ENCODE results near the gene RNPEP. TPM values are rescaled to one million over a fixed set of nuclear protein-coding genes. Genes with fewer than 3 reads are reported as not detected.
A peak's percentile ranks its signal among the peaks of the same experiment; 100 is the strongest.
"Not testable (repeated sequence)": the region's sequence is repeated elsewhere in the genome, so short reads cannot be mapped to it uniquely, and the experiment has no call there.

RNPEP gene
- total RNA-seq, 1 experiment from 2014 or later = 108 TPM

GRCh38 chr1:202049129-202049528 lies 66.7 kb downstream of the RNPEP start:
- H2AFZ ChIP-seq = no peak overlapping the region
- no peaks in the 10 kb centered on the region for H3K9me3 ChIP-seq (ENCODE audit: insufficient read depth, low read depth)
- no peaks in the 10 kb centered on the region for H4K20me1 ChIP-seq (ENCODE audit: insufficient read depth)
- intact Hi-C loops (cut with micrococcal nuclease; ENCODE audit: unreplicated experiment) = no loop called here
- H3K9me2 ChIP-seq (ENCODE audit: insufficient read depth) = no peaks in the 10 kb centered on the region
- POLR2A ChIA-PET (ENCODE audit: unreplicated experiment) = interaction anchor here (0.6 to 1.1 kb wide), 3 partner anchors 11 to 63 kb away, joined by 4 to 9 read pairs (median 6); no protein-coding TSS in a partner anchor
- H3K4me3 ChIP-seq = no peak overlapping the region
- TF ChIP-seq CTCF (conservative IDR thresholded peaks at IDR 0.05) (no peak), EZH2 (IDR thresholded peaks at IDR 0.05; ENCODE audit: low read depth) (no peak)
- no peaks in the 10 kb centered on the region for H3K36me3 ChIP-seq (ENCODE audit: low read depth)
- H3K79me2 ChIP-seq (ENCODE audit: low read depth) = no peaks in the 10 kb centered on the region
- DNase-seq = no peak
- CTCF ChIA-PET = interaction anchor here (0.6 kb wide), 1 partner anchor 50 kb away, joined by 20 read pairs; no protein-coding TSS in a partner anchor
- no peak overlapping the region for H3K4me2 ChIP-seq
- peak overlapping the region; percentile 98 for H3K27ac ChIP-seq
- H3K27me3 ChIP-seq (ENCODE audit: insufficient read depth, low read depth) = no peaks in the 10 kb centered on the region
- no TSS peak for BruUV-seq (replicated peaks)
- peaks cover 58% of the 10 kb centered on the region for H3K4me1 ChIP-seq (replicated peaks; ENCODE audit: insufficient read depth)
- H3F3A ChIP-seq (ENCODE audit: insufficient read depth, low read depth) = peaks cover 48% of the 10 kb centered on the region

GRCh38 chr1:202054094-202054493 lies 71.6 kb downstream of the RNPEP start:
- no peak overlapping the region for H3K27ac ChIP-seq
- TF ChIP-seq CTCF (conservative IDR thresholded peaks at IDR 0.05) (no peak), EZH2 (IDR thresholded peaks at IDR 0.05; ENCODE audit: low read depth) (no peak)
- CTCF ChIA-PET = interaction anchor here (0.7 kb wide), 1 partner anchor 495 kb away, joined by 3 read pairs; no protein-coding TSS in a partner anchor
- DNase-seq = no peak
- H2AFZ ChIP-seq = no peak overlapping the region
- no peaks in the 10 kb centered on the region for H3K27me3 ChIP-seq (ENCODE audit: insufficient read depth, low read depth)
- intact Hi-C loops (cut with micrococcal nuclease; ENCODE audit: unreplicated experiment) = no loop called here
- H3K4me1 ChIP-seq (replicated peaks; ENCODE audit: insufficient read depth) = peaks cover 46% of the 10 kb centered on the region
- H3K36me3 ChIP-seq (ENCODE audit: low read depth) = no peaks in the 10 kb centered on the region
- H3K79me2 ChIP-seq (ENCODE audit: low read depth) = no peaks in the 10 kb centered on the region
- peaks cover 43% of the 10 kb centered on the region for H3F3A ChIP-seq (ENCODE audit: insufficient read depth, low read depth)
- no peaks in the 10 kb centered on the region for H3K9me2 ChIP-seq (ENCODE audit: insufficient read depth)
- H3K4me3 ChIP-seq = no peak overlapping the region
- H4K20me1 ChIP-seq (ENCODE audit: insufficient read depth) = no peaks in the 10 kb centered on the region
- no peaks in the 10 kb centered on the region for H3K9me3 ChIP-seq (ENCODE audit: insufficient read depth, low read depth)
- no TSS peak for BruUV-seq (replicated peaks)
- POLR2A ChIA-PET (ENCODE audit: unreplicated experiment) = interaction anchor here (0.6 to 0.7 kb wide), 2 partner anchors 8 to 33 kb away, joined by 3 to 5 read pairs; no protein-coding TSS in a partner anchor
- H3K4me2 ChIP-seq = no peak overlapping the region

- H3K27ac ChIP-seq; H2AFZ ChIP-seq; BruUV-seq (replicated peaks); H3K9me3 ChIP-seq (ENCODE audit: insufficient read depth, low read depth); H3K4me3 ChIP-seq; H4K20me1 ChIP-seq (ENCODE audit: insufficient read depth); H3K79me2 ChIP-seq (ENCODE audit: low read depth); intact Hi-C loops (cut with micrococcal nuclease; ENCODE audit: unreplicated experiment); H3K27me3 ChIP-seq (ENCODE audit: insufficient read depth, low read depth); H3K36me3 ChIP-seq (ENCODE audit: low read depth); H3K4me2 ChIP-seq; DNase-seq; H3K9me2 ChIP-seq (ENCODE audit: insufficient read depth): not testable (repeated sequence)
- H3F3A ChIP-seq (ENCODE audit: insufficient read depth, low read depth) = peaks cover 46% of the 10 kb centered on the region
- POLR2A ChIA-PET (ENCODE audit: unreplicated experiment) = interaction anchor here (0.6 kb wide), 1 partner anchor 32 kb away, joined by 3 read pairs; no protein-coding TSS in a partner anchor
- CTCF ChIA-PET = interaction anchor here (0.7 kb wide), 1 partner anchor 495 kb away, joined by 3 read pairs; no protein-coding TSS in a partner anchor
- peaks cover 46% of the 10 kb centered on the region for H3K4me1 ChIP-seq (replicated peaks; ENCODE audit: insufficient read depth)
Measured at GRCh38 chr1:202054673-202055072, 72.2 kb downstream of the RNPEP start.

Small RNAs within 50 kb of the gene (microRNA-seq; reads per million reads assigned to microRNA genes)
- gene MIR6740 (ENCODE audit: borderline number of aligned reads, borderline replicate concordance) = not detected

Other genes with a start within 250 kb of the RNPEP start
- 67.3 and 76.2 TPM in 2 replicates for gene IPO9, start 153.5 kb upstream of the RNPEP start, total RNA-seq (2021)
- gene SHISA4, start 93.8 kb upstream of the RNPEP start, total RNA-seq (2021) = 22.4 and 28.6 TPM in 2 replicates
- 0.53 and 0.74 TPM in 2 replicates for gene LMOD1, start 36.1 kb upstream of the RNPEP start, total RNA-seq (2021)
- 55.7 and 60.4 TPM in 2 replicates for gene TIMM17A, start 27.1 kb upstream of the RNPEP start, total RNA-seq (2021)
- gene ELF3, start 27.9 kb downstream of the RNPEP start, total RNA-seq (2021) = 295 and 318 TPM in 2 replicates
- gene GPR37L1, start 140.3 kb downstream of the RNPEP start, total RNA-seq (2021) = 0.30 and 0.33 TPM in 2 replicates
- gene ARL8A, start 162.1 kb downstream of the RNPEP start, total RNA-seq (2021) = 40.0 and 42.6 TPM in 2 replicates
- gene PTPN7, start 178.0 kb downstream of the RNPEP start, total RNA-seq (2021) = not detected in 2 replicates
- gene LGR6, start 211.2 kb downstream of the RNPEP start, total RNA-seq (2021) = 5.6 and 7.9 TPM in 2 replicates

Data from PC-9 (cell line).